Activated effector memory CD4-positive, alpha-beta T cell treated with Interleukin-2 at 50 U/mL for 16 hours (primary cell): ENCODE results near the gene ARHGEF7.

Experiments used
- DNase-seq: peaks from one replicate; pipeline ENCODE4 v3.0.0-alpha.2; 2020

Gene ARHGEF7

GRCh38 chr13:111282425-111282824, 167.3 kb downstream of the ARHGEF7 start:
- no peak for DNase-seq

- DNase-seq = no peak
Measured at GRCh38 chr13:111282997-111283396, 167.9 kb downstream of the ARHGEF7 start.

GRCh38 chr13:111283457-111283856, 168.3 kb downstream of the ARHGEF7 start:
- DNase-seq = no peak

- no peak for DNase-seq
Measured at GRCh38 chr13:111283991-111284390, 168.9 kb downstream of the ARHGEF7 start.

GRCh38 chr13:111284565-111284964, 169.5 kb downstream of the ARHGEF7 start:
- no peak for DNase-seq

- no peak for DNase-seq
Measured at GRCh38 chr13:111286162-111286561, 171.1 kb downstream of the ARHGEF7 start.

- no peak for DNase-seq
Measured at GRCh38 chr13:111286749-111287148, 171.6 kb downstream of the ARHGEF7 start.

GRCh38 chr13:111287201-111287600, 172.1 kb downstream of the ARHGEF7 start:
- DNase-seq = no peak

- DNase-seq = no peak
Measured at GRCh38 chr13:111288276-111288675, 173.2 kb downstream of the ARHGEF7 start.

GRCh38 chr13:111289251-111289650, 174.1 kb downstream of the ARHGEF7 start:
- DNase-seq = no peak

- no peak for DNase-seq
Measured at GRCh38 chr13:111291908-111292307, 176.8 kb downstream of the ARHGEF7 start.

GRCh38 chr13:111292710-111293485, 177.8 kb downstream of the ARHGEF7 start:
- DNase-seq = no peak

GRCh38 chr13:111295886-111296285, 180.8 kb downstream of the ARHGEF7 start:
- DNase-seq = no peak

- DNase-seq = no peak
Measured at GRCh38 chr13:111296417-111296816, 181.3 kb downstream of the ARHGEF7 start.

GRCh38 chr13:111298214-111298975, 183.3 kb downstream of the ARHGEF7 start:
- no peak for DNase-seq

- no peak for DNase-seq
Measured at GRCh38 chr13:111302045-111302726, 187.1 kb downstream of the ARHGEF7 start.

- DNase-seq = no peak
Measured at GRCh38 chr13:111303559-111303958, 188.4 kb downstream of the ARHGEF7 start.

GRCh38 chr13:111304041-111304544, 189.0 kb downstream of the ARHGEF7 start:
- DNase-seq = no peak

GRCh38 chr13:111304603-111305289, 189.6 kb downstream of the ARHGEF7 start:
- DNase-seq = no peak

- DNase-seq = no peak
Measured at GRCh38 chr13:111312944-111313590, 198.0 kb downstream of the ARHGEF7 start.

- DNase-seq = no peak
Measured at GRCh38 chr13:111313911-111314425, 198.9 kb downstream of the ARHGEF7 start.

- no peak for DNase-seq
Measured at GRCh38 chr13:111314852-111315251, 199.7 kb downstream of the ARHGEF7 start.
